ENCODE data around the gene JMJD7. TPM values are rescaled to one million over a fixed set of nuclear protein-coding genes. Genes with fewer than 3 reads are reported as not detected.

Gene JMJD7
- total and polyA plus RNA-seq, 2 donors (not counting 1 experiment from before 2014, with no cell fraction given): 33.4 to 43.9 TPM

- POLR2A ChIA-PET: no interaction called here
- intact Hi-C loops (cut with micrococcal nuclease): no loop called here
- Histone ChIP-seq H3K27me3 (replicated peaks in 1 of 4; ENCODE audit: control extremely low read depth in 1 of 4, control insufficient read depth in 3 of 4, insufficient read depth in 4 of 4, low read length in 3 of 4) (peaks cover 0 to 5% (median 0%) of the 10 kb centered on the region in 4 experiments), H2AFZ (ENCODE audit: insufficient read depth, low read depth, low read length, poor library complexity, severe bottlenecking) (no peak overlapping the region), H3K4me3 (ENCODE audit: control extremely low read depth in 1 of 5, extremely low read depth in 1 of 5, insufficient read depth in 1 of 5, low read depth in 2 of 5, low read length in 4 of 5) (no peak overlapping the region), H3K4me2 (replicated peaks; ENCODE audit: low read depth, low read length, poor library complexity, severe bottlenecking) (no peak overlapping the region), H4K20me1 (ENCODE audit: control insufficient read depth, insufficient read depth, low read length, poor library complexity, severe bottlenecking) (no peaks in the 10 kb centered on the region), H3K27ac (ENCODE audit: low read length in 2 of 2) (no peak overlapping the region), H3K79me2 (ENCODE audit: control insufficient read depth, insufficient read depth, low read length) (no peaks in the 10 kb centered on the region), H3K36me3 (replicated peaks in 1 of 2; ENCODE audit: control extremely low read depth in 1 of 2, control insufficient read depth in 1 of 2, extremely low read depth in 1 of 2, insufficient read depth in 2 of 2, low read length in 1 of 2) (no peaks in the 10 kb centered on the region), H3K9me3 (ENCODE audit: control extremely low read depth in 1 of 3, control insufficient read depth in 2 of 3, insufficient read depth in 1 of 3, low read length in 2 of 3) (no peaks in the 10 kb centered on the region), H3K9ac (ENCODE audit: low read length) (no peak overlapping the region), H3K4me1 (ENCODE audit: control insufficient read depth in 2 of 2, insufficient read depth in 2 of 2, low read length in 2 of 2) (peaks cover 0 to 9% of the 10 kb centered on the region in 2 donors)
- no peak for DNase-seq
- ATAC-seq (ENCODE audit: low read depth): no peak
- Mint-ChIP-seq H3K4me3 (no peak overlapping the region), H3K4me1 (peaks cover 7% of the 10 kb centered on the region), H3K27ac (no peak overlapping the region), H3K9me3 (ENCODE audit: insufficient read depth) (no peaks in the 10 kb centered on the region), H3K27me3 (peaks cover 10% of the 10 kb centered on the region)
- TF ChIP-seq CTCF (IDR thresholded peaks at IDR 0.05) (no peak), EZH2 (IDR thresholded peaks at IDR 0.05; ENCODE audit: borderline replicate concordance, insufficient read depth, low read depth, low read length, poor library complexity, severe bottlenecking) (no peak)
- CTCF ChIA-PET: interaction anchor here (1.3 kb wide), 1 partner anchor 63 kb away, joined by 3 read pairs; no protein-coding TSS in a partner anchor
- 97% methylated on average over 8 of the region's 8 CpGs for WGBS (ENCODE audit: insufficient coverage)
Measured at GRCh38 chr15:41873711-41874110, 45.8 kb downstream of the JMJD7 start.

- ChIA-PET CTCF (interaction anchor here (1.3 to 2.5 kb wide), 2 partner anchors 64 to 101 kb away, joined by 3 to 10 read pairs; partner anchors contain the start of gene MAPKBP1), POLR2A (no interaction called here)
- no peaks in the 10 kb centered on the region for H4K20me1 ChIP-seq (ENCODE audit: control insufficient read depth, insufficient read depth, low read length, poor library complexity, severe bottlenecking)
- intact Hi-C loops (cut with micrococcal nuclease): no loop called here
- H3K27me3 Mint-ChIP-seq: peaks cover 12% of the 10 kb centered on the region
- TF ChIP-seq EZH2 (IDR thresholded peaks at IDR 0.05; ENCODE audit: borderline replicate concordance, insufficient read depth, low read depth, low read length, poor library complexity, severe bottlenecking) (no peak), CTCF (IDR thresholded peaks at IDR 0.05) (no peak)
- H2AFZ ChIP-seq (ENCODE audit: insufficient read depth, low read depth, low read length, poor library complexity, severe bottlenecking): no peak overlapping the region
- H3K9ac ChIP-seq (ENCODE audit: low read length): no peak overlapping the region
- H3K27ac ChIP-seq (ENCODE audit: low read length in 2 of 2): no peak overlapping the region
- no peak overlapping the region for H3K4me3 Mint-ChIP-seq
- no peak overlapping the region for H3K27ac Mint-ChIP-seq
- H3K27me3 ChIP-seq (replicated peaks in 1 of 4; ENCODE audit: control extremely low read depth in 1 of 4, control insufficient read depth in 3 of 4, insufficient read depth in 4 of 4, low read length in 3 of 4): peaks cover 0 to 10% (median 0%) of the 10 kb centered on the region in 4 experiments
- H3K9me3 ChIP-seq (ENCODE audit: control extremely low read depth in 1 of 3, control insufficient read depth in 2 of 3, insufficient read depth in 1 of 3, low read length in 2 of 3): no peaks in the 10 kb centered on the region
- peaks cover 7% of the 10 kb centered on the region for H3K4me1 Mint-ChIP-seq
- H3K9me3 Mint-ChIP-seq (ENCODE audit: insufficient read depth): no peaks in the 10 kb centered on the region
- WGBS (ENCODE audit: insufficient coverage): 91% methylated on average over 11 of the region's 12 CpGs
- no peak for DNase-seq
- no peak overlapping the region for H3K4me2 ChIP-seq (replicated peaks; ENCODE audit: low read depth, low read length, poor library complexity, severe bottlenecking)
- no peaks in the 10 kb centered on the region for H3K79me2 ChIP-seq (ENCODE audit: control insufficient read depth, insufficient read depth, low read length)
- no peak for ATAC-seq (ENCODE audit: low read depth)
- no peaks in the 10 kb centered on the region for H3K36me3 ChIP-seq (replicated peaks in 1 of 2; ENCODE audit: control extremely low read depth in 1 of 2, control insufficient read depth in 1 of 2, extremely low read depth in 1 of 2, insufficient read depth in 2 of 2, low read length in 1 of 2)
- H3K4me3 ChIP-seq (ENCODE audit: control extremely low read depth in 1 of 5, extremely low read depth in 1 of 5, insufficient read depth in 1 of 5, low read depth in 2 of 5, low read length in 4 of 5): no peak overlapping the region
- peaks cover 0 to 9% of the 10 kb centered on the region in 2 donors for H3K4me1 ChIP-seq (ENCODE audit: control insufficient read depth in 2 of 2, insufficient read depth in 2 of 2, low read length in 2 of 2)
Measured at GRCh38 chr15:41874736-41875135, 46.8 kb downstream of the JMJD7 start.

Measured in B cell (primary cell).